Tibial nerve (tissue), 3 donors: ENCODE results near the gene DOCK1.

Experiments
- POLR2A ChIP-seq, 2 donors: fragments of 450-650 bp; IDR thresholded peaks; one replicate each; pipeline ENCODE4 v1.6.1; 2017; ENCODE audit warnings: antibody characterized with exemption in 2 of 2, mild to moderate bottlenecking in 2 of 2, moderate library complexity in 2 of 2
- TF ChIP-seq, protein P1 (sequence below), 5 experiments: fragments of 200-600 bp in 3 of 5; fragments of 450-650 bp in 2 of 5; sonication (generic) in 3 of 5; IDR thresholded peaks; one replicate each; pipeline ENCODE4 v1.5.1; 2016 to 2019; ENCODE audit warnings: antibody characterized with exemption in 5 of 5, mild to moderate bottlenecking in 3 of 5, moderate library complexity in 2 of 5

DNA sequence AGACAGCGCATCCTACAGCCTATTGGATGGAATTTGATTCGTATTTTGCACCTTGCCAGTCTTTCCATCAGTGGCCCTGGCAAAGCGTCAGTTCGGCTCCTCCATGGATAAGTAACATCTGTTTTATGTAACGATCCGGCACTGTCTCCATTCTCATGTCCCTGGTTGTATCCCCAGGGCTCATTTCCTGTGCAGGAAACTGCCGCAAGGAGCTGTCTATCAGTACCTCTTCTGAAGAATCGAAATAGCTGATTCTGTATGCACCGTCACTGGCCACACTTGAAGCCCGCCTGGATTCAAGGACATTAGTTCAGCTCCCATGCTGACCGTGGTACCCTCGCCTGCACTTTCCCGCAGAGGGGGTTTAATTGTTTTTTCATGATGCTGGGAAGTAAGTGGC lies 590.8 kb downstream of the DOCK1 start:
- TF ChIP-seq POLR2A (IDR thresholded peaks at IDR 0.05), result no peak
- TF ChIP-seq, protein P1, sequence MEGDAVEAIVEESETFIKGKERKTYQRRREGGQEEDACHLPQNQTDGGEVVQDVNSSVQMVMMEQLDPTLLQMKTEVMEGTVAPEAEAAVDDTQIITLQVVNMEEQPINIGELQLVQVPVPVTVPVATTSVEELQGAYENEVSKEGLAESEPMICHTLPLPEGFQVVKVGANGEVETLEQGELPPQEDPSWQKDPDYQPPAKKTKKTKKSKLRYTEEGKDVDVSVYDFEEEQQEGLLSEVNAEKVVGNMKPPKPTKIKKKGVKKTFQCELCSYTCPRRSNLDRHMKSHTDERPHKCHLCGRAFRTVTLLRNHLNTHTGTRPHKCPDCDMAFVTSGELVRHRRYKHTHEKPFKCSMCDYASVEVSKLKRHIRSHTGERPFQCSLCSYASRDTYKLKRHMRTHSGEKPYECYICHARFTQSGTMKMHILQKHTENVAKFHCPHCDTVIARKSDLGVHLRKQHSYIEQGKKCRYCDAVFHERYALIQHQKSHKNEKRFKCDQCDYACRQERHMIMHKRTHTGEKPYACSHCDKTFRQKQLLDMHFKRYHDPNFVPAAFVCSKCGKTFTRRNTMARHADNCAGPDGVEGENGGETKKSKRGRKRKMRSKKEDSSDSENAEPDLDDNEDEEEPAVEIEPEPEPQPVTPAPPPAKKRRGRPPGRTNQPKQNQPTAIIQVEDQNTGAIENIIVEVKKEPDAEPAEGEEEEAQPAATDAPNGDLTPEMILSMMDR (IDR thresholded peaks at IDR 0.05), result no peak
